NCI-H2107 treated with DMSO at 0.1 percent for 48 hours (cell line): ENCODE measurements around the gene BCAS3.
"Not testable (repeated sequence)": the region's sequence is repeated elsewhere in the genome, so short reads cannot be mapped to it uniquely, and the experiment has no call there.

Experiments used
- DNase-seq: peaks from one replicate; lab custom pipeline; 2025; ENCODE audit not compliant: unreplicated experiment; lab: John Stamatoyannopoulos, UW

BCAS3 gene

DNA sequence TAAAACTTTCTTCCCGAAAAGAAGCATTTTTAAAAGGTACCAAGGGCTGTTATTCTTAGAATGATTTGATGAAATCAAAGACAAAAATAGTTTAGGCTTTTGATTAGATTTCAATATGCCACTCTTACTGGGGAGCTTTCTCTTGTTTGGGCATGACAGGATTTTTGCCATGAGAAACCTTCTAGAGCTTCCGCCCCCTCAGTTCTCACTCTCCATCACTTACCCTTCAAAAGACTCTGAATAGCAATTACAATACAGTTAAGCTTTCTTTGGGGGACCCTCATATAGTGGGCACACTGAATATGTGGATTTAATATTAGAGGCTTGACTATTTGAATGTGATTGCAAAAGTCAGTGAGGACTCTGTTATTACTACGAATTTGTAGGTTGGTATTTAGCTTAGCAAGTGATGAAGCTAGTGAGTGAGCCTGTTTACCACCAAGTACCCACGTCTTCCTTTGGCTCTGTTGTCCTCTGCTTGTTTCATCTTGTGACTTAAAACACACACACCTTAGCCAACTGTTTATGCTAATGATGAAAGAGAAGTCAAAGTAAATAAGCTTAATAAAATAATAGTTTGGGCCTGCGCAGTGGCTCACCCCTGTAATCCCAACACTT is 563.3 kb downstream of the BCAS3 start:
- DNase-seq: no peak

DNA sequence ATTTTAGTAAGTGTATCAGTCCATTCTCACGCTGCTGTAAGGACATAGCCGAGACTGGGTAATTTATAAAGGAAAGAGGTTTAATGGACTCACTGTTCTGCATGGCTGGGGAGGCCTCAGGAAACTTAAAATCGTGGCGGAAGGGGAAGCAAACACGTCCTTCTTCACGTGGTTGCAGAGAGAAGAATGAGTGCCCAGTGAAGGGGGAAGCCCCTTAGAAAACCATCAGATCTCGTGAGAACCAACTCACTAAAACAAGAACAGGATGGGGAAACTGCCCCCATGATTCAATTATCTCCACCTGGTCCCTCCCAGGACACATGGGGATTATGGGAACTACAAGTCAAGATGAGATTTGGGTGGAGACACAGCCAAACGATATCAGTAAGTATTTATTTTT is 567.3 kb downstream of the BCAS3 start:
- DNase-seq: not testable (repeated sequence)

DNA sequence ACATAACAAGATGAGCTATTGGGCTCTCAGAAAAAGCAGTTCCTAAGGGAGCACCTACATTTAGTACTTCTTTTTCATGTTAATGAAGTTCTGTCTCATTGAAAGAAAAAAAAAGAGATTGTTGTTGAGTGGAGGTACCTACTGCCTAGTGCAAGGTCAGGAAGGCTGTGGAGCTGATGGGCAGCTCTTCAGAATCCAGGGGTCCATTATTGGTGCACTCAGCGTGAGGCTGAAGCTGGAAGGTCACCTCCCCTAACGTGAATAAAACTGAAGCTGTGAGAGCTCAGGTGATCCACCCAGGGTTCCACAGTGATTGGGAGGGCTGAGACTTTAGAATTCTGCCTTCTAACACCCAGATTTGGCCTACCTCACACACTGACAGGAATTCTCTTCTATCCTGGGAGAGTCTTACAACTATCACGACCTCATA is 568.1 kb downstream of the BCAS3 start:
- DNase-seq: no peak

DNA sequence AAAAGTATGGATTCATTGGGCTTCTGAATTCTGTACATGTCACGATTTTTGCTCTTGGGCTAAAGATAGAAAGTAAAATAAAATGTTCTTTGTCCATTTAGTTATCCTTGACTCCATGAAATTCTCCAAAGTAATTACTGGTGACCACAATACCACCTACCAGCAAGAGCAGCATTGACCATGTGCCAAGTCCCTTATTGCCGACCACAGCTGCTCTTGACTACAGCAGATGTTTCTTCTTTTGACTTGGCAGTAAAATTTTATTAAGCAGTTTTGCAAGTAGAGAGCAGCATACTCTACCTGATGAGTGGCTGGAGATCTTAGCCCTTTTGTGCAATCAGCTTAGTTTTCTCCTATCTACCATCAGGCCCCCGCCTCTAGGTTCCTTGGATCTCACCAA is 569.8 kb downstream of the BCAS3 start:
- DNase-seq: peak; percentile 31

DNA sequence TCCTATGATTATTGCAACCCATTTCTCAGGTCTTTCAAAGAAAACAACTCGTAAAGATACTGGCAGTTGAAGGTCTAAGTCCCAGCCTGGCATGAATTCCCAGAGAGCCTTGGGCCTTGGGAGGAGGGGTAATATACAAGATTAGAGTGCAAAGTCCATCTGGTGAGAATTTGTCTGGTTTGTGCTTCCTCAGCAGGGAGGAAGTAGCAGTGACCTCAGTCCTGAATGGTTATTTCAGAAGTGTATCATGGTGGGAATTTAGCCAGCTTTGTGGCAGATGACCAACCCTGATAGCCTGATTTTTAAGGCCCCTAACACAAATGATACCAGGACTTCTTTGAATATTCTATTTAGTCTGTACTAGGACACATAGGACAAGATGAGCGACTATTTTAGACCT is 570.7 kb downstream of the BCAS3 start:
- no peak for DNase-seq

DNA sequence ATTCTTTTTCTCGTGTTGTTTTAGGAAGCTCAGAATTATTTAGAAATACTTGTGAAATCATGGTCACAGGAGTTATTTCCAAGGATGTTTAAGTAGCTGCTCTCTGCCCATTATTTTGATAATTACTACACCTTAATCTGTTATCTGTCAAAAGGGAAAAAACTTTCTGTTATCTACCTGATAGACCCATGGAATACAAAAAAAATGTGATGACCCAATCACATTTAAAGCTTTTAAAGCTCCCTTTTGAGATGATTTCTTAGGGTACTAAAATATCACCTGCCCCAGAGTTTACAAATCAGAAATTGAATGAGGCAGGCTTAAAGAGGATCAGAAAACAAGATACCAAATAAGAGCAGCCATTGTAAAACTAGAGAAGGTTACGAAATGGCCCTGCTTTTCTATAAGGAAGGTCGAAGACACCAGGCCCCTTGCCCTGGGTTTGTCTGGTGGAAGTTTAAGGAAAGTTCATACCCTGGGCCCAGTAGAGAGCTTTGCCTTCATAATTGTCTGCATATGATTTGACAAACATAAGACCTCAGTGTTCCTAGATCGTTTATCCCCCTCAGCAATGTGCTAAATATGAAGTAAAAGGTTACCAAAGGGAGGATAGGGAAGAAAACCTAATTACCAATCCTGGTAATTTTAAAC is 572.1 kb downstream of the BCAS3 start:
- no peak for DNase-seq

DNA sequence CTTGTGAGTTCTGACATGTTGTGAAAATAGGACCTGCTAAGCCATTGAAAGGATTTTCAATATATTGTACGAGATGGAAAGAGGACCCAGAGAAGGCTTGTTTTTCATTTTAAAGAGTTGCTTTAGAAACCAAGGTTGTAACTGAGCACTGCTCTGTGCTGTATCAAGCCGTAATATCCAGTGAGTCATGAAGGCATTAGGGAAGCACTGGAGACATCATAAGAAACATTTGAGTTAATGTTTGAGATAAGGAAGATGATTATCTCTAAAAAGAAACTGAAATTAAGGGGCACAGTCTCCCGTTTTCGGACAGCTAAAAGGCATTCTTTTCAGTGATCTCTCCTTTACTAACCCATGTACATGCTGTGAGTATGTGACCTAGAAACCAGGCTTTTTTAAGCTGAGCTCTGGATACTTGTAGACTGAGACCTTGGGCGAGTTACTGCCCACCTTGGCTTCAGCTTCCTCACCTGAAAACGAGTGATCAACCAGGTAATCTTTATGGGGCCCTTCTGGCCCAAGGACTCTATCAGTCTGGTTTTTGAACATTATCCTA is 572.8 kb downstream of the BCAS3 start:
- DNase-seq: no peak

DNA sequence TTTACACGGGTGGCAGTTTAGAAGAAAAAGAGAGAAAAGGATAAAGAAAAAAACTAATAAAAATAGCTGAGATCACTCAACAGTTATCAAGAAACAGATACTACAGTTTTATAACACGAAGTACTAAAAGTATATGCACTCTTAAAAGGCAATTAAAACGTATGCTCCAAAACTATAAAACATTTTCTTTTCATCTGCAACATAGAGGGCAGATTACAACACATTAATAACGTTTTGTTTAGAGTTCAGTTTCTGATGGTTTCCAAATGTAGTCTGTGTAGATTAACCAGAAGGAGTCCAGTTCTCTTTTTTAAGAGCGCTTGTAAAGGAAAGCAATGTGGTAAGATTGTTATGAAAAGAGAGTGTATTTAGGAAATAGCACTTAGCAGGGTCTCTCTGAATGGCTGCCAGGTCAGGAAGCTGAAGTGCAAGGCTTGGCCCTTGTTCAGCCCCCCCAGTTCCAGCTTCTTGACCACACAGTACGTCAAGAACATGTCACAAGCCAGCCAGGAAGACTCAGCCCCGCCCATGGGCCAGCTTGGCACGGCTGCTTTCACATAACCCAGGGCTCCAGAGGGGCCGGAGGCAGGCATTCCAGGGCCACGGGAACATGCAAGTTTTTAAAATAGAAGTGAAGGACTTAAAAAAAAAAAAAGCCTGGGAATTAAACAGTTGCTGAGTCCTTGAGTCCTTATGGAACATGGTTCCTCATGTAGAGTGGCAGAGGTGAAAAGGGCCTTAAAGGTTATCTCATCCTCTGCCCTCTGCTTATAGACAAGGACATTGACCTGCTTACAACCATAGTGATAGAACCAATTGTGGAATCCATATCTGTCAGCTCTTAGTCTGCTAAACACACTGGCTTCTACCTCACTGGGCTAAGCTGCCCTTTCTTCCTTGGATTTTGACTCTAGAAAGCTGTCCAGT is 574.6 kb downstream of the BCAS3 start:
- DNase-seq: no peak

DNA sequence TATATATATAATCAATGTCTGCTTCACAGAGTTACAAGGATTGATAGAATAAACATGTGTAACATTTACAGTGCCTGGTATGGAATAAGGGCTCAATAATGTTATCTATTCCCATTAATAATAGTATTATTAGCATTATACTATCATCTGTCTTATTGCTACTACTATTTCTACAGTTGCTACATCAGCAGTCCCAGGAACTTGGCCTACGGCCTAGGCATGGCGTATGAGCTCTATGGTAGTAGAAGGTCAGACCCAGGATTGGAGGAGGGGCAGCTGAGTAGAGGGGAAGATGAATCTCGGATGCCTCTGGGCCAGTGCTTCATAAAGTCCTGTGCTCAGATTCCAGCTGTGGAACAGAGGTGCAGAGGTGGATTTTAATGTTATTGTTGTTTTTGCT is 575.7 kb downstream of the BCAS3 start:
- no peak for DNase-seq

DNA sequence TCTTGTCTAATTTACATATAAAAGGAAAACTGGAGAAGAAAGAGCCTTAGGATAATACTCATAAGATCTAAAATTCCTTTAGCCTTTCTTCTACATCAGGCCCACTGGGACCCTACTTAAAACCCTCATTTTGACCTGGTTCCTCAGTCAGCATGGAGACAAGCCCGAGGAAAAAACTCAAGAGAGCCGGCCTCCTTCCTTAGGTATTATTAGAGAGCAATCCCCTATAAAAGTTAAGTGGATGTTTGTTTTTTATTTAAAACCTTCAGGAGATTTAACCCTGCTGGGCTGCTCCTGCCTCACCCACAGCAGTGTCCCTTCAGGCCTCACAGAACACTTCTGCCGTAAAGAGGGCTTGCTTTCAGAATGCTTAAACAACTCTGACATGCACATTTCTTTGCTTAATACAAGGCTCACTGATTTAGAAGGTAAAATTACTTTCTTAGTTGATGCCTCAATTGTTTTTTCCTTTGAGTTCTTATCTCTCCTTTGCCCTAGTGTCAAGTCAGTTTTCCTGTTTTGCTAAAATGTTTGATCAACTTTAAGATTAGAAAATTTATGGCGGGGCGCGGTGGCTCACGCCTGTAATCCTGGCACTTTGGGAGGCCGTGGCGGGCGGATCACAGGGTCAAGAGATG is 576.4 kb downstream of the BCAS3 start:
- DNase-seq: no peak

DNA sequence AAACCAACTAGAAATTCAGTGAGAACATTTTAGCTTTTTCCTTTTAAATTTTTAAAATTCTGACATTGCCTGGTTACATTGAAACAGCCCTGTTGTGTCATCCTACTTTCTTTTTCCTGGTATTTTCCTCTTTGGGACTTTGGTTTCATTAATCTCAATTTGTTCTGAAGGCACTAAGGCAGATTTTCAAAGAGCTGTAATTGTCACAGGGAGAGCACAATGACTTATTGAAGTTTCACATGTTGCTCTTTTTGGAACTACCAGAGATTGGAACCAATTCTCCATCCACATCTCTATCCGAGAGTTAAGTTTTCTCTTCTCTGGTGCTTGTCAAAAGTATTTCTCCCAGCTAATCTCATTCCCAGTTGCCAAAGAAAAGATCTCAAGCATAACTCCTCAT is 577.3 kb downstream of the BCAS3 start:
- no peak for DNase-seq

DNA sequence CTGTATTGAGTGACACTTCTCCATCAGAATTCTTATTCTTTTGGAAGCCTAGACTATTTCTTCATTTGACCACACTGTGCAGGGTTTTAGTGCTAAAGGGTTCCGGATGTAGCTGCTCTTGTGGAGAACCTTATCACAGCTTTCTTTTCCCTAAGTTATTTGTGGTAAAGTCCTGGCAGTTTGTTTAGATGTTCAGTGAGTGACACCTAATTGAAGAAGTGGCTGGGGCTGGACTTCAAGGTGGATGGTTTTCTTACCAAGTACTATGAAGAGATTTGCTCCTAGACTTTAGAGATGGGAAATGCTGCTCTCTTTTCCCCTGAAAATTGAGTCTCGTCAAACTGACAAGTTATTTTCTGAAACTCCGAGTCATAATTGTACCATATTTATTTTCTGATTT is 578.0 kb downstream of the BCAS3 start:
- DNase-seq: no peak

DNA sequence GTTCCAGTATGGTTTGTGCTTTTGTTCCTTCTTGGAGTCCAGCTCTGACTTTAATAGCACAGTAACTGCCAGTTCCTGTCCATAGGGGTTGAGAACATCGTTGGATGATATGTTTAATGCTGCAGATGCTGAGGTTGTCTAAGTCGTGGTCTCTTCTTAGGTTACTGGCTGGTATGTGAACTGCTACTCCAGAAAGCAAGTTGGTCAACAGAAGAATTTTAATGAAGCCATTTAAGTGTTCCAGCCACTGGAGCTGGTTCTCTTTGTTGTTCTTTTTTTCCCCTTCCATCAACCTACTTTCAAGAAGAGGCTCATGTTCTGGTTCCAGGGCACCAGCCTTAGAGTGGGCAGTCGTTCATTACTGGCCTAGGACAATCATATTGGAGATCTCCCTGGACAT is 581.7 kb downstream of the BCAS3 start:
- no peak for DNase-seq

DNA sequence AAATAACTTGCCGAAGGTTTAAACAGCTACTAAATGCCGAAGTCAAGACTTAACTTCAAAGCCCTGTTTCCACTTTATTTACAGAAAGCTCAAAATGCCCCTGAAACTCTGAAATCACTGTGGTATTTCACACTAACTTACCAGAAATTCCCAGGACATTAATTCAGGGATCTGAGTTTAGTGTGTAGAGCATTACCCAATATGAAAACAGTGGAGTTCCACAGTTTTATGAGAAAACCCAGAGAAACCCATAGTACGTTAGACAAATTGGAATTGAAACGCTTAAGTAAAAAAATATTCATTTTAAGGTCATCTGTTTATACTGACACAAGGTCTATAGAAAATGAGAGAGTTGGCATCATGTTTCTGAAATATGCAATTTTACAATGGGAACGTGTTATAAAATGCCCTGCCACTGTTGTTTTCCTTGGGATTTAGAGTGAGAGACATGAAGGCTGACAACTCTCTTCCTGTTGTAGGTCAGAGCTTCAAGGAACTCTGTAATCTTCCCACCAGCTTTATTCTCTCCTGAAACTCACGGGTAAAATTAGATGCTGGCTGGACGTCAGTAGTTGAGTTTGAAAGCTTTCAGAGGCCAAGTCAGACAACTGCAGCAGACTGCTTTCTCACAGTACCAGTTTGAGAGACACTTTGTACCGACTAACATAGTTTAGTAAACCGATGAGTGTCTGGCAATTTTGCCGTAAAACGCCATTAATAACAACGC is 582.6 kb downstream of the BCAS3 start:
- DNase-seq: no peak

DNA sequence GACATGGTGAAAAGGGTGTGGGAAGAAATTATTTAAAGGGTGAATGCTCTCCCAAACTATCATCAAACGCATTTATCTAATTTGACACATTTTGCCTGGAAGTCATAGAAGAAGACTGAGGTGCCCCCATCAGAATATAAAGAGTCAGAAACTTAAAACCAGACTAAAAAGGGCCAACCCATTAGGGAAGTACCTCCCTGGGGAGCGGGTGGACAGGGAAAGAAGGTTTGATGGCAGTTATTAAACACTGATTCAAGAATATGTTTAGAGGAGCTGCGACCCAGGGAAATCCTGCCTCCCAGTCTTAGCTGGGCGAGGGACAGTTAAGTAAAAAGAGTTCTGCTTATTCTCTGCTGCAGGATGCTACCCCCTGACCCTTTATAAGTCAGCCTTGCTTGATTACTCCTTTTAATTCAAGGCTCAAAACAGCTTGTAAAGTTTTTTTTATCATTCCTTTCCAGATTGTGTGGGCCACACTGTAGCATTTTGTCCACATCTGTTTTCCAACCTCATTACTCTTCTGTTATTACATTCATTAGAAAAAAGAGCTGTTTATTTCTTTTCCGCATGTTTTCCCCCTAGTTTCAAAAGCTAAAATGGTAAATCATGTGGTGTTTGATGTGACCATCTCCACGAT is 583.5 kb downstream of the BCAS3 start:
- DNase-seq: peak; percentile 25

DNA sequence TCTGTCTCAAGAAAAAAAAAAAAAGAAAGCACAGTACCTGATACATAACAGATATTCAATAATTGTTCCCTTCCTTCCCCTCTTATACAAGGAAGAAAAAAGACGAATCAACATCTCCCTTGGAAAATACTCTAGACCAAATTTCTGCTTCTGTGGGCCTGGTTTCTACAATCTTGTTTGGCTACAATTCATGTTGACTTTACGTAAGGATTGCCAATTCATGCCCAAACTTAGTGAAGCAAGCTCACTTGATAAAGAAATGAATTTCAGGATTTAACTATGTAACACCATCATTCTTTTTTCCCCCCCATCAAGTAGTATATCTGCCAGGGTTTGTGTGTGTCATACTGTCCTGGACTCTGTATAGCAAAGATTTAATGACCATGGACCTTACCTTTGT is 587.7 kb downstream of the BCAS3 start:
- no peak for DNase-seq

DNA sequence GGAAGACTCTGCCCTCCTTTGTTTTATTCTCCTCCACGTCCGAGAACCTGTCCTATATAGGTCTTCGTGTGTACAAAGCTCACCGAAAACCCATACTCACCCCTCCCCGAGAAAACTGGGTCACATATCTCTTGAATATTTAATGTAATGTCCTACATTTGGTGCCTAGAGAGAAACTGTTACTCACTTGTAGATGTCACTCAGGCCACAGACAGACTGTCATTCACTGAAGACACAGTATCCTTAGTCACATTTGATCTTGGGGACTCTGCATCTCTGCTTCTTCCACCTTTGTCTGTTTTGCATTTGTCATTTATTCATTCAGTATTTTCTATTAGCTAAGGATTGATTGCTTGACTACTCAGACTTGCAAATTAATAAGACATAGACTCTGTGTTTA is 590.2 kb downstream of the BCAS3 start:
- DNase-seq: no peak

DNA sequence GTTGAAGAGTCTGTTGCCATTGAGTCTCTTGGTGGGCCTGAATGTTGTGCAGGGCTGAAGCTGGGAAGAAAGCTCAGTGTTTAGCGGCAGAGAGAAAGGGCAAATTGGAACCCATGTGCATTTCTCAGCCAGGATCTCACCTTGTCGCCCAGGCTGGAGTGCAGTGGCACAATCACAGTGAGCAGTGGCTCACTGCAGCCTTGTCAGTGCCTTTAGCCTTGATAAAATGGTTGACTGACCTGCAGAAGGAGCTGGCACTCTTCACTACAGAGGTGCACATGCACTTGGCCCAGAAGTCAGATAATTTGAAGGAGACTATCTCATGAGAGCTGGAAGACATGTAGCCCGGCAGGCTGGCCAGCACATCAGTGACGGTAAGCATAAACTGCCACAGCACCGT is 597.7 kb downstream of the BCAS3 start:
- DNase-seq: no peak

DNA sequence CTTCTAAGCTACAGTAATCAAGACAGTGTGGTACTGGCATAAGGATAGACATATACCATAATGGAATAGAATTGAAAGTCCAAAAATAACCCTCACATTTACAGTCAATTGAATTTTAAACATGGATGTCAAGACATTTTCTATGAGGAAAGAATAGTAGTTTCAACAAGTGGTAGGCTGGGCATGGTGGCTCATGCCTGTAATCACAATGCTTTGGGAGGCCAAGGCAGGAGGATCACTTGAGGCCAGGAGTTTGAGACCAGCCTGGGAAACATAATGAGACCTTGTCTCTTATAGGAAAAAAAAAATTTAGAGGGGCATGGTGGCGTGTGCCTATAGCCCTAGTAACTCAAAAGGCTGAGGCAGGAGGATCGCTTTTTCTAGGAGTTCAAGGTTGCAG is 599.2 kb downstream of the BCAS3 start:
- no peak for DNase-seq

DNA sequence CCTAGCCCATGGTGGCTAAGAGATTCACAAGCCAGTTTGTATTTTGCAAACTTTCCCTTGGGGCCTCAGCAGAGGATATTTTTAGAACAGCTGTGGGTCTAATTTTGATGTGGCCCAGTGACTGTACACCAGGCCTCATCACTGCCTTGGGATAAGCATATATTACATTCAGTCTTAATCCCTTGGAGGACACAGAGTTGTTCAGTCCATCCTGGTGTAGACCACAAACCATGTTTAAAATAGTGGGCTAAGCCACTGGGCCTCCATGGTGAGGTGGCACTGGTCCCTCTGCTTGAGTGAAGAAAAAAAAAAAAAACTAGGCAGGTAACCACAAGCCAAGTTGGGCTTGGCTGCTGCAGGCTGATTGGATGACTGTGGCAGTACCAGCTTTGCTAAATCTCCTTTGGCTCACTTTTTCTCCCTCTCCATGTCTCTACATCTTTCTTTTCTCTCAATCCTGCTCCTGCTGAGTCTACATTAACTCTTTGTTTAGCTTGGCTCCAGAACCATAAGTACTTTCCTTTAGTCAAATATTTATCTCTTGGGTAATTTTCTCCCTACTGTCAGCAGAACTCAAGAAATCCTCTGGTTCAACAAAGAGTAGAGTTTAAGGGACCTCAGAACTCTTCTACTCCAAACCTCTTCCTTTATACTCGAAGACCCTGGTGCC is 602.0 kb downstream of the BCAS3 start:
- DNase-seq: no peak
